Muscle of leg (tissue), 11 donors: ENCODE results near the gene ZBP1. TPM values are rescaled to one million over a fixed set of nuclear protein-coding genes. Genes with fewer than 3 reads are reported as not detected.

Experiments used
- DNase-seq: peaks from one replicate; pipeline ENCODE4 v3.0.0; 2013
- H3K27ac ChIP-seq: one replicate; pipeline ENCODE4 v1.5.1; 2013; ENCODE audit warnings: mild to moderate bottlenecking, low read length, control low read depth
- H3K27me3 ChIP-seq: one replicate; pipeline ENCODE4 v1.6.1; 2013; ENCODE audit warnings: low read length; ENCODE audit not compliant: control insufficient read depth, insufficient read depth
- H3K36me3 ChIP-seq: one replicate; pipeline ENCODE4 v1.6.1; 2013; ENCODE audit warnings: low read length; ENCODE audit not compliant: control insufficient read depth, insufficient read depth
- H3K4me1 ChIP-seq: one replicate; pipeline ENCODE4 v1.6.1; 2013; ENCODE audit warnings: low read length; ENCODE audit not compliant: control insufficient read depth, insufficient read depth
- H3K4me3 ChIP-seq: one replicate; pipeline ENCODE4 v1.5.1; 2013; ENCODE audit warnings: low read length, control low read depth
- H3K9me3 ChIP-seq: replicated peaks from 2 replicates; pipeline ENCODE4 v1.6.1; 2013; ENCODE audit warnings: low read depth, low read length; ENCODE audit not compliant: control insufficient read depth
- WGBS: methylation state at CpG from one replicate; pipeline ENCODE4 v1.1.5; 2013; ENCODE audit warnings: missing lambda C conversion rate; ENCODE audit not compliant: insufficient coverage; 5-methylcytosine and 5-hydroxymethylcytosine counted together
- polyA plus RNA-seq, 8 donors: library from polyadenylated mRNA; unstranded; fragments of 120-200 nt; gene quantifications; one replicate each; pipeline versions ENCODE4 v1.2.1 to v1.2.3, GENCODE V29; 2013; ENCODE audit warnings: inconsistent platforms in 1 of 8, low replicate concordance in 1 of 8; ENCODE audit not compliant: insufficient read length in 8 of 8, insufficient read depth in 1 of 8
- total RNA-seq: library from RNA; stranded (reverse); fragments of 120-200 nt; gene quantifications from one replicate; pipeline ENCODE4 v1.2.4, GENCODE V29; 2013

ZBP1 gene
- total and polyA plus RNA-seq, 9 donors, result 0.04 to 0.18 (median 0.11) TPM; not detected in 3

- 81% methylated on average over 17 of the region's 18 CpGs for WGBS
- H3K27me3 ChIP-seq, result peaks cover 5% of the 10 kb centered on the region
- no peaks in the 10 kb centered on the region for H3K36me3 ChIP-seq
- no peak overlapping the region for H3K27ac ChIP-seq
- DNase-seq, result no peak
- H3K4me1 ChIP-seq, result peaks cover 10% of the 10 kb centered on the region
- peaks cover 4% of the 10 kb centered on the region for H3K9me3 ChIP-seq
- no peak overlapping the region for H3K4me3 ChIP-seq
Observed at GRCh38 chr20:57590485-57591288, 29.5 kb downstream of the ZBP1 start.

GRCh38 chr20:57589728-57590484 lies 30.3 kb downstream of the ZBP1 start:
- Histone ChIP-seq H3K9me3 (peaks cover 4% of the 10 kb centered on the region), H3K36me3 (no peaks in the 10 kb centered on the region), H3K27ac (no peak overlapping the region), H3K4me3 (no peak overlapping the region), H3K4me1 (peaks cover 18% of the 10 kb centered on the region), H3K27me3 (peaks cover 9% of the 10 kb centered on the region)
- peak; percentile 39 for DNase-seq
- WGBS, result 58% methylated on average over 10 of the region's 16 CpGs

GRCh38 chr20:57589123-57589727 lies 31.0 kb downstream of the ZBP1 start:
- no peak for DNase-seq
- Histone ChIP-seq H3K9me3 (peaks cover 4% of the 10 kb centered on the region), H3K36me3 (no peaks in the 10 kb centered on the region), H3K4me1 (peaks cover 21% of the 10 kb centered on the region), H3K27ac (no peak overlapping the region), H3K4me3 (no peak overlapping the region), H3K27me3 (peaks cover 9% of the 10 kb centered on the region)
- WGBS, result 87% methylated on average over 3 of the region's 6 CpGs

DNA sequence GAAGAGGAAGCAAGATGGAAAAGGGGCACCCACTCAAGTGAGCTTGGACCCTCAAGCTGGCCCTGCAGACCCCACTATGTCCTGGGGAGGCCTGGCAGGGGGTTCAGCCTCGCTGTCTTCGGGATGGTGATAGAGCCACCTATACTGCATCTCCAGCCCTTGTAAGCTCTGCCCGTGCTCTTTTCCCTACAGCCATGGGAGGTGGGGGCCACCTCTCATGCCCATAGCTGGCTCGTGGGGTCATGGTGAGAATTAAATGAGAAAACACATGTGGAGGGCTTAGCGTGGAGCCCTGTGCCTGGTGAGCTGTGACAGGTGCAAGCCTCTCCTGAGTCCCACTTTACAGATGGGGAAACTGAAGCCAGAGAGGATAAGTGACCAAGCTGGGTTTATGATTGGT lies 31.6 kb downstream of the ZBP1 start:
- no peaks in the 10 kb centered on the region for H3K36me3 ChIP-seq
- H3K9me3 ChIP-seq, result peaks cover 7% of the 10 kb centered on the region
- H3K4me3 ChIP-seq, result no peak overlapping the region
- H3K27ac ChIP-seq, result no peak overlapping the region
- H3K27me3 ChIP-seq, result peaks cover 14% of the 10 kb centered on the region
- no CpG with 5 or more reads among the region's 5 CpGs for WGBS
- H3K4me1 ChIP-seq, result peaks cover 18% of the 10 kb centered on the region
- DNase-seq, result no peak

DNA sequence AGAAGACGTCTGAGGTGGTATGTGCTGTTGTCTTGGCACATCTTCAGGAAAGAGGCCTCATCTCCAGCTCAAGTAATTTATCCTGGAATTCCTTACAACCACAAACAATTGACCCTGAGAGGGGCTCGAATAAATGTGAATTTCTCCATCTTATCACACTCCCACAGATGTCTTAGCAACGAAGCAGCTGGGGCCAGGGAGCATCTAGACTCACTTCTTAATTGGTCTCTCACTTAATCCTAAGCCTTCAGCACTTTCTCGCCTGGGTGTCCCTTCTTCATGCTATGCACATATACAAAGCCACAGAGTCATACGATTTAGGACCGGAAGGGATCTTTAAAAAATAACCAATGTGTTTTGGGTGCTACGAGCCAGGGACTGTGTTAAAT lies 32.2 kb downstream of the ZBP1 start:
- Histone ChIP-seq H3K4me3 (no peak overlapping the region), H3K9me3 (peaks cover 7% of the 10 kb centered on the region), H3K4me1 (peaks cover 23% of the 10 kb centered on the region), H3K27me3 (peaks cover 15% of the 10 kb centered on the region), H3K27ac (no peak overlapping the region), H3K36me3 (no peaks in the 10 kb centered on the region)
- no peak for DNase-seq
- WGBS, result 78% methylated on average over 6 of the region's 7 CpGs

DNA sequence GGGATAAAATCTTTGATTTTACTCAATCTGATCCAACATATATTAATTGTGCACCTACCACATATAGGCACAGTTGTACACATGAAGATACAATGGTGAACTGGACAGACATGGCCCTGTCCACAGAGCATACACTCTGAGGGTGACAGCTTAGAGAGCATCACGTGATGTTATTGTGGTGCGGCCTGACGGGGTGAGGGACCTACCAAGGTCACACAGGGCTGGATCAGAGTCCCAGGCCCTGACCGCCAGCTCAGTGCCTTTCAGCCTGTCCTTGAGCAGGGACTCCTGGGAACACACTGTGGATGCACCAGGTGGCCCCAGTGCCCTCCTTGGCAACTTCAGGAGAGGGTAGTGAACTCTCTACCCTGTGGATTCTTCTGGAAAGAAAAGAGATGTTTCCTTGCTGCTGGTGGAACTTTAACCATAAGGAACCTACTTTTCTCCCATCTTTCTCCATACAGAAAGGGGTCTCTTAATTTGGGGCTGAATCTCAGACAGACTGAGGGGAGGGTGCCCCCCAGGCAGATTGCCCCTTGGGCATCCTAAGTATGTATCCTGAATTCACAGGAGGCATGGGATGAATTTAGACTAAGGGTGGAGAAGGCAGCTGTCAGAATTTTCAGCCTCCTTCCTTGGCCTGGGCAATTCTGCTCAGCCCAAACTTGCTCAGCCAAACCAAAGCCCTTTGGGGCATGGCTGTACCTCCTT lies 32.8 kb downstream of the ZBP1 start:
- 97% methylated on average over 4 of the region's 4 CpGs for WGBS
- no peak overlapping the region for H3K27ac ChIP-seq
- peaks cover 7% of the 10 kb centered on the region for H3K9me3 ChIP-seq
- H3K4me3 ChIP-seq, result no peak overlapping the region
- DNase-seq, result no peak
- H3K36me3 ChIP-seq, result no peaks in the 10 kb centered on the region
- peaks cover 17% of the 10 kb centered on the region for H3K27me3 ChIP-seq
- peaks cover 27% of the 10 kb centered on the region for H3K4me1 ChIP-seq

GRCh38 chr20:57586943-57587277 lies 33.3 kb downstream of the ZBP1 start:
- Histone ChIP-seq H3K27me3 (peaks cover 21% of the 10 kb centered on the region), H3K27ac (no peak overlapping the region), H3K36me3 (no peaks in the 10 kb centered on the region), H3K4me3 (no peak overlapping the region), H3K9me3 (peaks cover 7% of the 10 kb centered on the region), H3K4me1 (peaks cover 32% of the 10 kb centered on the region)
- DNase-seq, result no peak
- 95% methylated on average over 8 of the region's 10 CpGs for WGBS

GRCh38 chr20:57586370-57586793 lies 33.8 kb downstream of the ZBP1 start:
- H3K9me3 ChIP-seq, result peaks cover 7% of the 10 kb centered on the region
- H3K36me3 ChIP-seq, result no peaks in the 10 kb centered on the region
- no peak overlapping the region for H3K27ac ChIP-seq
- DNase-seq, result peak; percentile 30
- H3K4me1 ChIP-seq, result peaks cover 34% of the 10 kb centered on the region
- 42% methylated on average over 8 of the region's 8 CpGs for WGBS
- H3K4me3 ChIP-seq, result no peak overlapping the region
- peaks cover 21% of the 10 kb centered on the region for H3K27me3 ChIP-seq

- no peak overlapping the region for H3K27ac ChIP-seq
- peaks cover 7% of the 10 kb centered on the region for H3K9me3 ChIP-seq
- WGBS, result 68% methylated on average over 13 of the region's 17 CpGs
- DNase-seq, result no peak
- H3K4me3 ChIP-seq, result no peak overlapping the region
- H3K4me1 ChIP-seq, result peaks cover 34% of the 10 kb centered on the region
- peaks cover 26% of the 10 kb centered on the region for H3K27me3 ChIP-seq
- H3K36me3 ChIP-seq, result no peaks in the 10 kb centered on the region
Observed at GRCh38 chr20:57585466-57586213, 34.6 kb downstream of the ZBP1 start.
